A549 (cell line): Measurements from ENCODE around the gene NEGR1. TPM values are rescaled to one million over a fixed set of nuclear protein-coding genes. Genes with fewer than 3 reads are reported as not detected.

ENCODE experiments used
- ATAC-seq, 2 experiments: fragments of 200-7000 bp in 1 of 2; fragments of >200 bp in 1 of 2; cut with Nextera tagmentation in 1 of 2; cut with Tn5 transposase in 1 of 2; 3 replicates each; pipeline versions ENCODE4 v1.8.0 to v1.9.1; 2018 to 2020; ENCODE audit warnings: mild to moderate bottlenecking in 1 of 2, moderate library complexity in 1 of 2
- CTCF ChIA-PET: fragments of 300-600 bp; sonication (Branson Sonifier 250); formaldehyde crosslinking; extraction: SDS; loops from one replicate; lab custom pipeline; 2021; ENCODE audit warnings: antibody characterized with exemption, inconsistent platforms; lab: Yijun Ruan, JAX
- POLR2A ChIA-PET: fragments of 350-600 bp; formaldehyde crosslinking; extraction: SDS; loops from one replicate; lab custom pipeline; 2021; ENCODE audit warnings: antibody characterized with exemption, inconsistent platforms; lab: Yijun Ruan, JAX
- DNase-seq, 2 experiments: peaks; one replicate each; pipeline versions ENCODE4 v3.0.0 to v3.0.0-alpha.2; 2011 to 2016; ENCODE audit warnings: low read depth in 1 of 2, low spot score in 1 of 2
- FAIRE-seq: peaks from 2 replicates; lab custom pipeline; 2011; peaks lifted over from hg19 to GRCh38; lab: Jason Lieb, UNC
- H3K27ac ChIP-seq, 2 experiments: fragments of >200 bp; sonication (Bioruptor Twin); formaldehyde crosslinking; 3 replicates each; pipeline ENCODE4 v1.5.1; 2016 to 2017
- H3K4me1 ChIP-seq: fragments of >200 bp; sonication (Bioruptor Twin); formaldehyde crosslinking; 3 replicates; pipeline ENCODE4 v1.6.1; 2016
- H3K4me2 ChIP-seq: fragments of >200 bp; sonication (Bioruptor Twin); formaldehyde crosslinking; 3 replicates; pipeline ENCODE4 v1.6.1; 2016
- H3K4me3 ChIP-seq: fragments of >200 bp; sonication (Bioruptor Twin); formaldehyde crosslinking; 3 replicates; pipeline ENCODE4 v1.5.1; 2016
- H3K9me3 ChIP-seq: fragments of >200 bp; sonication (Bioruptor Twin); formaldehyde crosslinking; 3 replicates; pipeline ENCODE4 v1.6.1; 2016
- EHF ChIP-seq: fragments of 250-450 bp; sonication (Bioruptor Pico); IDR thresholded peaks from 2 replicates; pipeline ENCODE4 v1.5.0; 2020; ENCODE audit warnings: mild to moderate bottlenecking
- GATA3 ChIP-seq: IDR thresholded peaks from 2 replicates; pipeline ENCODE4 v1.6.1; 2012; ENCODE audit warnings: borderline replicate concordance
- HOXB13 ChIP-seq: fragments of 250-450 bp; sonication (Bioruptor Pico); IDR thresholded peaks from 2 replicates; pipeline ENCODE4 v1.5.0; 2020; ENCODE audit warnings: low read depth, mild to moderate bottlenecking, moderate library complexity
- JUN ChIP-seq, 2 experiments: fragments of >200 bp; sonication (Bioruptor Twin); formaldehyde crosslinking; IDR thresholded peaks; 2 replicates in 1 of 2; 3 replicates in 1 of 2; pipeline ENCODE4 v1.6.1; 2016 to 2017
- KDM5A ChIP-seq: fragments of 200-600 bp; sonication (generic); IDR thresholded peaks from 2 replicates; pipeline ENCODE4 v1.6.1; 2016; ENCODE audit warnings: antibody characterized with exemption, mild to moderate bottlenecking
- MAX ChIP-seq: IDR thresholded peaks from 2 replicates; pipeline ENCODE4 v1.6.1; 2012
- MAZ ChIP-seq: fragments of 150-350 bp; IDR thresholded peaks from 2 replicates; pipeline ENCODE4 v1.6.1; 2014; ENCODE audit warnings: antibody characterized with exemption, low read depth, low read length, borderline replicate concordance
- MYC ChIP-seq: IDR thresholded peaks from 2 replicates; pipeline ENCODE4 v1.6.1; 2012; ENCODE audit warnings: mild to moderate bottlenecking, inconsistent platforms, low read length, improper control_type of control experiment, borderline replicate concordance
- NFE2L2 ChIP-seq: fragments of 150-350 bp; conservative IDR thresholded peaks from 2 replicates; pipeline ENCODE4 v1.6.1; 2014; ENCODE audit warnings: low read length
- NR3C1 ChIP-seq: fragments of >200 bp; sonication (Bioruptor Twin); formaldehyde crosslinking; IDR thresholded peaks from 3 replicates; pipeline ENCODE4 v1.6.1; 2017
- PBX3 ChIP-seq: IDR thresholded peaks from 2 replicates; pipeline ENCODE4 v1.6.1; 2012
- RAD21 ChIP-seq, 2 experiments: fragments of >200 bp in 1 of 2; sonication (Bioruptor Twin) in 1 of 2; formaldehyde crosslinking in 1 of 2; IDR thresholded peaks in 1 of 2; conservative IDR thresholded peaks in 1 of 2; 2 replicates in 1 of 2; 3 replicates in 1 of 2; pipeline ENCODE4 v1.6.1; 2012 to 2018; ENCODE audit warnings: inconsistent platforms in 1 of 2
- RCOR1 ChIP-seq: fragments of 150-350 bp; IDR thresholded peaks from 2 replicates; pipeline ENCODE4 v1.6.1; 2014; ENCODE audit warnings: antibody characterized with exemption, low read length, low read depth
- RFX5 ChIP-seq: fragments of 450-650 bp; IDR thresholded peaks from 2 replicates; pipeline ENCODE4 v1.7.1; 2014; ENCODE audit warnings: antibody characterized with exemption, mild to moderate bottlenecking, moderate library complexity
- RNF2 ChIP-seq: fragments of 200-600 bp; sonication (generic); IDR thresholded peaks from 2 replicates; pipeline ENCODE4 v1.6.1; 2016; ENCODE audit warnings: low read depth, mild to moderate bottlenecking, antibody characterized with exemption, moderate library complexity, borderline replicate concordance
- SREBF2 ChIP-seq: fragments of 450-650 bp; IDR thresholded peaks from 2 replicates; pipeline ENCODE4 v1.6.1; 2014; ENCODE audit warnings: mild to moderate bottlenecking, moderate library complexity
- TFCP2L1 ChIP-seq: fragments of 250-450 bp; sonication (Bioruptor Pico); IDR thresholded peaks from 2 replicates; pipeline ENCODE4 v1.5.0; 2021; ENCODE audit warnings: mild to moderate bottlenecking
- ZFP36 ChIP-seq: fragments of 450-650 bp; IDR thresholded peaks from 2 replicates; pipeline ENCODE4 v1.6.1; 2014; ENCODE audit warnings: borderline replicate concordance; ENCODE audit not compliant: partially characterized antibody
- WGBS: methylation state at CpG from one replicate; pipeline ENCODE4 v1.1.6; 2017; ENCODE audit errors: missing lambda C conversion rate; 5-methylcytosine and 5-hydroxymethylcytosine counted together
- polyA plus RNA-seq, 4 experiments: library from polyadenylated mRNA; depleted of rRNA in 3 of 4; stranded (reverse); fragments of >200 nt; fragmentation: RNase III in 1 of 4; extraction: RNeasy Plus Mini Kit Qiagen cat#74134 plus additional on column Dnase treatment in 1 of 4; gene quantifications; 2 replicates in 3 of 4; 3 replicates in 1 of 4; pipeline ENCODE4 v1.2.3, GENCODE V29; 2011 to 2017
- TF ChIP-seq, protein P1 (sequence below): fragments of 200-600 bp; sonication (generic); IDR thresholded peaks from 2 replicates; pipeline ENCODE4 v1.6.1; 2016; ENCODE audit warnings: antibody characterized with exemption, mild to moderate bottlenecking, moderate library complexity
- TF ChIP-seq, protein P2 (sequence below): fragments of 250-450 bp; sonication (Bioruptor Pico); IDR thresholded peaks from 2 replicates; pipeline ENCODE4 v1.5.0; 2021; ENCODE audit warnings: mild to moderate bottlenecking, moderate library complexity, borderline replicate concordance
- TF ChIP-seq, protein P3 (sequence below): IDR thresholded peaks from 2 replicates; pipeline ENCODE4 v1.6.1; 2012; ENCODE audit warnings: low read depth, borderline replicate concordance

NEGR1 gene
- polyA plus RNA-seq, 2 of the 4 experiments (the other 2 are of a cell fraction): not detected

GRCh38 chr1:72006092-72006491, 276.2 kb downstream of the NEGR1 start (continued):
- TF ChIP-seq SREBF2 (no peak), RFX5 (no peak), TFCP2L1 (no peak), RAD21 (conservative IDR thresholded peaks at IDR 0.05 in 1 of 2, IDR thresholded peaks at IDR 0.05 in 1 of 2) (no peak)
- TF ChIP-seq, all 56 proteins: peak for 0

DNA sequence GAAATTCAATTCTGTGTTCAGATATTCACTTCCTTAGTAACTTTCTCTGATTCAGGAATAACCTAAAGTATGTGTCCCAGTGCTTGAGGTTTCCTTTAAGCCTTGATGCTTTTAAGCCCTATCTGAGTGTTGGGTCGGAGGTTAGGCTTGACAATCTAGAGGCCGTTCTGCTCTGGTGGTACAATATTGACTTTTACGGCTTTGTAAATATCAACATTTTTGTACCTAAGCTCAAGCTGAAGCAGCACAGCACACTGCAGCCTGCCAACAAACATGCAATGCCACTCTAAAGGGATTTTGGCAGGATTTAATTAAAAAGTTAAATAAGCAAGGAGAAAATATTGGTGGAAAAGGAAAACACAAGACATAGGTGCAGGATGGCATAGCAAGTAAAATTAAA, 279.2 kb downstream of the NEGR1 start:
- WGBS: 35% methylated on average over 3 of the region's 3 CpGs
- Histone ChIP-seq H3K9me3 (no peaks in the 10 kb centered on the region), H3K4me3 (no peak overlapping the region), H3K4me1 (no peaks in the 10 kb centered on the region), H3K4me2 (no peak overlapping the region), H3K27ac (no peak overlapping the region)
- DNase-seq: no peak
- ChIA-PET CTCF (no interaction called here), POLR2A (no interaction called here)
- no peak for TF ChIP-seq RAD21 (conservative IDR thresholded peaks at IDR 0.05 in 1 of 2, IDR thresholded peaks at IDR 0.05 in 1 of 2)
- TF ChIP-seq MAZ: no peak
- TF ChIP-seq, protein P1, sequence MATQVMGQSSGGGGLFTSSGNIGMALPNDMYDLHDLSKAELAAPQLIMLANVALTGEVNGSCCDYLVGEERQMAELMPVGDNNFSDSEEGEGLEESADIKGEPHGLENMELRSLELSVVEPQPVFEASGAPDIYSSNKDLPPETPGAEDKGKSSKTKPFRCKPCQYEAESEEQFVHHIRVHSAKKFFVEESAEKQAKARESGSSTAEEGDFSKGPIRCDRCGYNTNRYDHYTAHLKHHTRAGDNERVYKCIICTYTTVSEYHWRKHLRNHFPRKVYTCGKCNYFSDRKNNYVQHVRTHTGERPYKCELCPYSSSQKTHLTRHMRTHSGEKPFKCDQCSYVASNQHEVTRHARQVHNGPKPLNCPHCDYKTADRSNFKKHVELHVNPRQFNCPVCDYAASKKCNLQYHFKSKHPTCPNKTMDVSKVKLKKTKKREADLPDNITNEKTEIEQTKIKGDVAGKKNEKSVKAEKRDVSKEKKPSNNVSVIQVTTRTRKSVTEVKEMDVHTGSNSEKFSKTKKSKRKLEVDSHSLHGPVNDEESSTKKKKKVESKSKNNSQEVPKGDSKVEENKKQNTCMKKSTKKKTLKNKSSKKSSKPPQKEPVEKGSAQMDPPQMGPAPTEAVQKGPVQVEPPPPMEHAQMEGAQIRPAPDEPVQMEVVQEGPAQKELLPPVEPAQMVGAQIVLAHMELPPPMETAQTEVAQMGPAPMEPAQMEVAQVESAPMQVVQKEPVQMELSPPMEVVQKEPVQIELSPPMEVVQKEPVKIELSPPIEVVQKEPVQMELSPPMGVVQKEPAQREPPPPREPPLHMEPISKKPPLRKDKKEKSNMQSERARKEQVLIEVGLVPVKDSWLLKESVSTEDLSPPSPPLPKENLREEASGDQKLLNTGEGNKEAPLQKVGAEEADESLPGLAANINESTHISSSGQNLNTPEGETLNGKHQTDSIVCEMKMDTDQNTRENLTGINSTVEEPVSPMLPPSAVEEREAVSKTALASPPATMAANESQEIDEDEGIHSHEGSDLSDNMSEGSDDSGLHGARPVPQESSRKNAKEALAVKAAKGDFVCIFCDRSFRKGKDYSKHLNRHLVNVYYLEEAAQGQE: no peak
- no peak for TF ChIP-seq KDM5A
- no peak for TF ChIP-seq RFX5
- no peak for TF ChIP-seq JUN (IDR thresholded peaks at IDR 0.05)
- no peak for TF ChIP-seq RCOR1
- TF ChIP-seq RNF2: no peak
- no peak for TF ChIP-seq SREBF2
- TF ChIP-seq NR3C1: no peak
- no peak for TF ChIP-seq ZFP36
- no peak for ATAC-seq
- FAIRE-seq: no peak

GRCh38 chr1:72000809-72001208, 281.5 kb downstream of the NEGR1 start:
- Histone ChIP-seq H3K9me3 (no peaks in the 10 kb centered on the region), H3K4me1 (no peaks in the 10 kb centered on the region), H3K4me2 (no peak overlapping the region), H3K4me3 (no peak overlapping the region), H3K27ac (no peak overlapping the region)
- ATAC-seq (no peak), DNase-seq (peak in 1 of 2 experiments; percentile 28), FAIRE-seq (no peak)
- WGBS: 25% methylated on average over 4 of the region's 4 CpGs
- TF ChIP-seq HOXB13 (CRISPR knock-in tag): 0 out of 2 replicates have a peak, but pooled peaks have one; percentile 52
- TF ChIP-seq NFE2L2: no peak
- TF ChIP-seq EHF (CRISPR knock-in tag): no peak
- no peak for TF ChIP-seq PBX3
- ChIA-PET CTCF (no interaction called here), POLR2A (no interaction called here)

DNA sequence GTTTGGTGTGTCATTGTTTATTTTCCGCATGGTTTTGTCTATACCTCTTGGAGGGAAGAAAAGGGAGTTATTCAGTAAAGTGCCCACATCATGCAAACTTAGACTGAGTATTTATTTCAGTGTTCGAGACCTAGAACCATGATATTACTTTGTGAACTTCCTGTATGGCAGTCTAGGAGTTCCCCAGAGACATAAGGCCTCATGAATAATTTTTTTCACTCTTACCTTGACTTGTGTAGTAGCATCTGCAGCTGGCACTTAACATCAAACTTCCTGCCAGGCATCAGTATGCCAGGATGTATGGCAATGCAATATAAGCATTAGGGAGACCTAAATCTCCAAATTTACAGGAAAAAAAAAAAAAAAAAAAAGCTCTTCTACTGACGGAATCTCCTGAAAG, 287.7 kb downstream of the NEGR1 start:
- no peak for ATAC-seq
- TF ChIP-seq RFX5 (no peak), MYC (no peak), MAX (no peak), TFCP2L1 (no peak), GATA3 (no peak)
- TF ChIP-seq, protein P2, sequence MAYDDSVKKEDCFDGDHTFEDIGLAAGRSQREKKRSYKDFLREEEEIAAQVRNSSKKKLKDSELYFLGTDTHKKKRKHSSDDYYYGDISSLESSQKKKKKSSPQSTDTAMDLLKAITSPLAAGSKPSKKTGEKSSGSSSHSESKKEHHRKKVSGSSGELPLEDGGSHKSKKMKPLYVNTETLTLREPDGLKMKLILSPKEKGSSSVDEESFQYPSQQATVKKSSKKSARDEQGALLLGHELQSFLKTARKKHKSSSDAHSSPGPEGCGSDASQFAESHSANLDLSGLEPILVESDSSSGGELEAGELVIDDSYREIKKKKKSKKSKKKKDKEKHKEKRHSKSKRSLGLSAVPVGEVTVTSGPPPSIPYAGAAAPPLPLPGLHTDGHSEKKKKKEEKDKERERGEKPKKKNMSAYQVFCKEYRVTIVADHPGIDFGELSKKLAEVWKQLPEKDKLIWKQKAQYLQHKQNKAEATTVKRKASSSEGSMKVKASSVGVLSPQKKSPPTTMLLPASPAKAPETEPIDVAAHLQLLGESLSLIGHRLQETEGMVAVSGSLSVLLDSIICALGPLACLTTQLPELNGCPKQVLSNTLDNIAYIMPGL (CRISPR knock-in tag): no peak
- TF ChIP-seq, protein P3, sequence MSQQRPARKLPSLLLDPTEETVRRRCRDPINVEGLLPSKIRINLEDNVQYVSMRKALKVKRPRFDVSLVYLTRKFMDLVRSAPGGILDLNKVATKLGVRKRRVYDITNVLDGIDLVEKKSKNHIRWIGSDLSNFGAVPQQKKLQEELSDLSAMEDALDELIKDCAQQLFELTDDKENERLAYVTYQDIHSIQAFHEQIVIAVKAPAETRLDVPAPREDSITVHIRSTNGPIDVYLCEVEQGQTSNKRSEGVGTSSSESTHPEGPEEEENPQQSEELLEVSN: no peak
- TF ChIP-seq, all 56 proteins: peak for 0
- CTCF ChIA-PET: interaction anchor here (0.6 kb wide), 1 partner anchor 855 kb away, joined by 3 read pairs; no protein-coding TSS in a partner anchor
- H3K4me3 ChIP-seq: no peak overlapping the region
- DNase-seq (no peak), FAIRE-seq (no peak)
- H3K4me1 ChIP-seq: no peaks in the 10 kb centered on the region
- H3K27ac ChIP-seq: no peak overlapping the region
- POLR2A ChIA-PET: interaction anchor here (0.6 kb wide), 1 partner anchor 193 kb away, joined by 3 read pairs; no protein-coding TSS in a partner anchor
- 43% methylated on average over 3 of the region's 3 CpGs for WGBS
- H3K4me2 ChIP-seq: no peak overlapping the region
- no peaks in the 10 kb centered on the region for H3K9me3 ChIP-seq
